ENCODE results near the gene ARIH2.
"Not testable (repeated sequence)": the region's sequence is repeated elsewhere in the genome, so short reads cannot be mapped to it uniquely, and the experiment has no call there.

The ARIH2 gene

GRCh38 chr3:48918388-48919214 lies at the start of gene ARIH2:
Gene ARIH2, plus strand, starts transcription at chr3:48918842. Its CDS starts 8,717 bp downstream, at chr3:48927559.
- peak; percentile 62 for DNase-seq

- DNase-seq: no peak
These were observed 41.0 kb upstream of the ARIH2 start for GRCh38 chr3:48877671-48878070.

DNA sequence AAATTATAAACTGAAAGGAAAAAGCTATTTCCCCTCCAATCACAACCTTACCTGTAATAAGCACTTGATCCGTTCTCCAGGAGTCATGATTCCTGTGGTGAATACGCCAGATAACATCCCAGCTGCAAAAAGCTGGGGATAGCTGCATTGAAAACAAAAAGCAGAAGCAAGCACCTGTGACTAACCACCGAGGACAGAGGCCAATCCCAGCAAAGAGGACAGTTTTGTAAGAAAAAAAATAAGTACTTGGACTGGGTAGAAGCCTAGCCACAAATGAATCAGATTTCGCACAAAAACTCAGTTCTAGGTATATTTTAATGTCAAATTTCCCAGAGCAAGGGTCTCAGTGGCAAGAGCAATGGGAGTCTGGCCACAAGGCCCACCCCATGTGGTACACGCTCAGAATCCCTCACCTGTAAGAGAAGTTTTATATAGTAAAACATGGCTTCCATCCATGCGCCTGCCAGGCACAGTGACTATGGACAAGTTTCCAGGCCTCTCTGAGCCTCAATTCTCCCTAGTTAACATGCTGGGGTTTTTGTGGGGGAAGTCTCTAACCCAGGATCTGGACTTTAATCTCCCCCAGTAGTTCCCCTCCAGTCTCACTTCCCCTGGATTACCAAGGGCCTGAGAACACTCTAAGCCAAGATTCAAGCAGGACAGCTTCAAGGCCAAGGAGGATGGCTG lies 39.2 kb upstream of the ARIH2 start:
- DNase-seq: no peak

GRCh38 chr3:48879994-48880377 lies 38.7 kb upstream of the ARIH2 start:
- DNase-seq: no peak

GRCh38 chr3:48881006-48881405 lies 37.6 kb upstream of the ARIH2 start:
- no peak for DNase-seq

DNA sequence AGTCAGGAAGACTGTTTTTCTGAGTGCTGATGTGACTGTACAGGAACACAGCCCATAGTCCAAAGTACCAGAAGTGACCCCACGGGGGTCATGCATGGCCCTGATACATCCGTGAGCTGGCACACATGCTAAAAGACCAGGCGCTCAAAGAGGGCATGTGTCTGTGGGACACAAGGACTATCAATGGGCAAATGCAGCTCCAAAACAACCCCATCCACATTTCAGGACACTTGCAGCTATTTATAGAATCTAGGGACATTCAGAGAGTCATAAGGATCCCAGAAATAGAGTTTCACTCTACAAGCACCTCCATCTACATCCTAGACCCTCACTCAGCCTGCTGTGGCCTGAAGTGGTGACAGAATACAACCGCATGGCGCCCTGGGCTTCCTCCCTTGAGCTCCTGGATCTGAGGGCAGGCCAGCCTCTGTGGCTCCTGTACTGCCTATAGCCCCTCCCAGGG lies 37.0 kb upstream of the ARIH2 start:
- DNase-seq: no peak

GRCh38 chr3:48885753-48886152 lies 32.9 kb upstream of the ARIH2 start:
- no peak for DNase-seq

DNA sequence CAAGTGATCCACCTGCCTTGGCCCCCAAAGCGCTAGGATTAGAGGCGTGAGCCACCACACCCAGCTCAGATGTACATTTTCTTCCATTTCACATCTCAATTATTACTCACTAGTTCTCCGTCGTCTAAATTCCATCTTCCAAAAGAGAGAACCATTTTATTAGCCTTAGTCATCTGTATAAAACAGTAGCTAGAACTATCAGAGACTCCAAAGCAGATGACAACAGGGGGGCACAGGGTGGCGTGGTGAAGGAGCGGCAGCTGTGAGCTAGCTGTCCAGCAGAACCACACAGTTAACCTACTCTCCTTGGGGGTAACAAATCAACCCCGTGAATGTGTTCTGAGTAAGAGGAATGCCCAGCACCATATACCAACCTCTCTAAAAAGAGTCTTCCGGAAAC lies 27.0 kb upstream of the ARIH2 start:
- no peak for DNase-seq

- DNase-seq: no peak
These were observed 24.1 kb upstream of the ARIH2 start for GRCh38 chr3:48894516-48894915.

DNA sequence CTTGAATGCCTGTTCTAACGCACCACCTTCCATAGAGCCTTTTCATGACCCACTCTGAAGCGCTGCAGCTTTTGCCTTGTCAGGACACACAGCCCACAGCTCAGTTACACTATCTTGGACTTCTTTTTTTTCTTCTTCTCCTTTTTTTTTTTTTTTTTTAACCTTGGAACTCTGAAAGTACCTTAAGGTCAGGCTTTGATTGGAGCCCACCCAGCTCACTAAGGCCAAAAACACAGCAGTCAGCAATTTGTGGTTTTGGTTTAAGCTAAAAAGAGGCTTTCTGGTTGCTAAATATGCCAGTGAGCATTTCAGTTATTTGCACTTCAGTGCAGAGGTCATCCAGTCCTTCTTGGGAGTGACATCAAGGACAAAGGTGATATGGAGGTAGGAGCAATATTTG lies 21.7 kb upstream of the ARIH2 start:
- no peak for DNase-seq

DNA sequence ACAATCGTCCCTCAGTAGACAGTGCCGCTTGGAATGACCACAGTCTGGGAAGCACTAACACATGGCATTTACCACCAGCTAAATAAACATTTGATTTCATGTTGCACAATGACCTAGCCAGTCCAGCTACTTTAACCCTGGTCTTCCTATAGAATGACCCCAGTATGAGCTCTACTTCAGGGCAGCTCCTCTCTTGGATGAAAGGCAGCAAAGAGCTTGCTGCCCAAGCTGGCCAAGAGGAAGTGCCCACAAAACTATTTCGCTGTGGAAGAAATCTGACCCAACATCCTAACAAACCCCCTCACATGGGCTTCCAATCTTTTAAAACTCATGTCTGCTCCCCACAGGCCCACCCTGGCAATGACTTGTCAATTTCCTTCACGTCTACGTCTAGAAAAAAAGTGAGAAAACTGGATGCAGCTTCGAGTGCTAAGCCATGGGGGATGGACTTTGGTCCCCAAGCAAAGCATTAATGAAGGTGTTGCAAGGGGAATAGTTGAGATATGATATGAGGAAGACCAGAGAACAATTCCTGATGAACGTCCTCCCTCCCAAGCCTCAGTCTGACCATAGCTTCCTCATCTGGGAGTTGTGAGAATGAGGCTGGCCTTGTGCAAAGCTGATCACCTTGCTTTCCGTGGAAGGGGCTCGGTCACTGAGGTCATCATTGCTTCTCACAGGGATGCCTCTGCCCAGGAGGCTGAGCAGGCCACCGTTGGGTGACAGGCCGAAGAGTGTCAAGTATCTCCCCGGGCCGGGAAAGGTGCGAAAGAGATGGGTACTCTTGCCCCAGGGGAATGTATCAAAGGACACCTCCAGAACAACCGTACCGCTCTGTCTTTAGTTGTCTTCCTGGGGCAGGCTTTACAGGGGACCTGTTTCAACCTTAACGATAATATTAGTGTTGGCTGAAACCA lies 20.9 kb upstream of the ARIH2 start:
- no peak for DNase-seq

DNA sequence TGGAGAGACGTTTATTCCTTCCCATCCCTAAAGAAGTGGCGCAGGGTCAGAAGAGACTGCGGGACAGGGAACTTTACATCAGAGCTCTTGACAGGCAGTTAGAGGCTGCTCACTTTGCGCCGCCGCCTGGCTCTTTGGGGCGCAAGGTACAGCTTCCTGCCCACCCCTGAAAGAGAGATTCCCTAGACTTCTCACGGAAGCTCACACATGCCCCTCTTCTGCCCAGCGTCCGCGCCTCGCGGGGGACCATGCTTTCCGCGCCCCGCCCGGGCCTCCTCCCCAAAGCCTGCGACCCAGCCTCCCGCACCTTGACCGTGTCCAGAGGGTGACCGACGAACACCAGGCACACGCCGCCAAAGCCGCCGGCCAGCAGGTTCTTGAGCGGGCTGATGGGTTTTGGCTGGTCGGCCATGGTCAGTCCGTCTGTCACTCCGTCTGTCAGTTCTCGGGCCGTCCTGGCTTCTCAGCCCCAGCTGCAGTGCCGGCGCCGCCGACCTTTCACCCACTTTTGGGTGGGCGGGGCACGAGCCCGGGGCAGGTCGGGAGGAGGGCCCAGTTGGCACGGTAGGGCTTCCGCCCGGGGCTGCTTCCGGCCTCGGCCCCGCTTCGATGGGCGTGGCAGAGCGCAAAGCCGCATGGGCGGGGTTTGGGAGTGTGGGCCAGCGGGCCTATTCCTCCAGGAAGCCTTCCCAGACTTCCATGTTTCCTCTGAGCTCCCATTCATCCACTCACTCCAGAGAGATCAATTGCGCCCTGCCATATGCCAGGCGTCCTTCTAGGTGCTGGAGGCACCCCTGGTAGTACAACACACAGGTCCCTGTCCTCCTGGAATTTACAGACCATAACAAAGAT lies 20.0 kb upstream of the ARIH2 start, which contains the start of gene SLC25A20:
Gene SLC25A20 (minus strand): TSS at position 500 of the 852 bp plus-strand sequence. CDS start 88 bp downstream, at position 412.
- DNase-seq: peak; percentile 6

GRCh38 chr3:48899273-48899672 lies 19.4 kb upstream of the ARIH2 start:
- DNase-seq: no peak

GRCh38 chr3:48907026-48907425 lies 11.6 kb upstream of the ARIH2 start:
- not testable (repeated sequence) for DNase-seq

DNA sequence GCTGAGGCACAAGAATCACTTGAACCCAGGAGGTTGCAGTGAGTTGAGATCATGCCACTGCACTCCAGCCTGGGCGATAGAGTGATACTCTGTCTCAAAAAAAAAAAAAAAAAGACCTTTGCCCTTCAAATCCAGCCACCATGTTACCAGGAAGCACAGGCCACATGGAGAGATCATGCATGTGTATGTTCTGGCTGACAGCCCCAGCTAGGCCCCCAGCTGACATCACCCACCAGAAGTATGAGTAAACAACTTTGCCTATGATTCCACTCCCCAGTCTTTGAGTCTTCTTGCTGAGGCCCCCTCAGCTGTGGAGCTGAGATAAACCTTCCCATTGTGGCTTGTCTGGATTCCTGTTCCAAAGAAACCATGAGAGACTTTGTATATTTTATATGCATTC lies 3.3 kb upstream of the ARIH2 start:
- no peak for DNase-seq

DNA sequence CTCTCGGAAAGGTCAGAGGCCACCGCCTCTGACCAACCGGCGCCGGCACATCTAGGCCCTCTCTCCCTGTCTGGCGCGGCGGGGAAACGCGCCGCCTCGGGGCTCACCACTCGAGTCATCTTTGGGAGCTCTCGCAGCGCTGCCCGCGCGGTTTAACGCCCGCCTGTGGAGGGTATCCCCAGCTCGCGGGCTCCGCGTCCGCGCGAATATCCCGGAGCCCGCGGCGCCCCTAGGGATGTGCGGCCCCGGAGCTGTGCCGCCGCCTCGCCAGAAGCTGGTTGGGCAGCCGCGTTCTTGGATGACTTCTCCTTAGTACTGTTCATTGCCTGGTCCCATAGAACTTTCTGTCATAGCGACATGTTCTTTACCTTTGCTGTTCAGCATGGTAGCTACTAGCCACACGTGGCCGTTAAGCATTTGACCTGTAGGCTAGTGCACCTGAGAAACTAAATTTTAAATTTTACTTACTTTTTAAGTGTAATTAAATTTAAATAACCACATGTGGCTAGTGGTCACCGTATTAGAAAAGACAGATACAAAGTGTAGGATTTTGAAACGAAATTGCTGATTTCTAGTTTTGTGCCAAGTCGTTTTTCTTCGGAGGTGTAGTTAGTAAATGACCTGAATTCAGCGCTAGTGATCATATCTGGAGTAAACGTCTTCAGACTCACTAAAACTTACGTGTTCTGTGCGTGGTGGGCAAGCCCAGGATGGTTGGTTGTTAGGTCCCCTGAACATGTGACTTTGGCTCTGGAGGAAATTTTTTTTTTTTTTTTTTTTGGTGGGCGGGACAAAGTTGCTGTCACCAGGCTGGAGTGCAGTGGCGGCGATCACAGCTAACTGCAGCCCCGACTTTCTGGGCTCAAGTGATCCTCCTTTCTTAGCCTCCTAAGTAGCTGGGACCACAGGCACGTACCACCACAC lies 835 bp downstream of the ARIH2 start:
- peak; percentile 13 for DNase-seq

- no peak for DNase-seq
These were observed 8.1 kb downstream of the ARIH2 start for GRCh38 chr3:48926425-48927392.

GRCh38 chr3:48927928-48928327 lies 9.3 kb downstream of the ARIH2 start:
- no peak for DNase-seq

GRCh38 chr3:48928679-48929078 lies 10.0 kb downstream of the ARIH2 start:
- DNase-seq: no peak
